Keratinocyte (primary cell): ENCODE results near the gene KIF25. TPM values are rescaled to one million over a fixed set of nuclear protein-coding genes. Genes with fewer than 3 reads are reported as not detected.

Experiments used
- DNase-seq: peaks from one replicate; pipeline ENCODE4 v3.0.0-alpha.2; 2011; ENCODE audit warnings: low read depth, missing footprints, low spot score
- FAIRE-seq: peaks from 2 replicates; lab custom pipeline; 2011; peaks lifted over from hg19 to GRCh38; lab: Jason Lieb, UNC
- H2AFZ ChIP-seq: 2 replicates; pipeline ENCODE4 v1.6.0; 2012; ENCODE audit warnings: low read length, control low read depth, inconsistent platforms; ENCODE audit not compliant: control insufficient read depth
- H3K27ac ChIP-seq: 2 replicates; pipeline ENCODE4 v1.5.1; 2011; ENCODE audit warnings: low read length; ENCODE audit not compliant: control insufficient read depth, insufficient read depth
- H3K27me3 ChIP-seq: 3 replicates; pipeline ENCODE4 v1.6.0; 2011; ENCODE audit warnings: low read length; ENCODE audit not compliant: control insufficient read depth, insufficient read depth; ENCODE audit errors: extremely low read depth
- H3K36me3 ChIP-seq, 2 experiments: 2 replicates in 1 of 2; 3 replicates in 1 of 2; pipeline ENCODE4 v1.5.1; 2011; ENCODE audit warnings: low read length in 2 of 2, mild to moderate bottlenecking in 1 of 2; ENCODE audit not compliant: control insufficient read depth in 2 of 2, insufficient read depth in 2 of 2; ENCODE audit errors: extremely low read depth in 1 of 2
- H3K4me1 ChIP-seq: 3 replicates; pipeline ENCODE4 v1.5.1; 2011; ENCODE audit warnings: low read length; ENCODE audit not compliant: control insufficient read depth, insufficient read depth; ENCODE audit errors: extremely low read depth
- H3K4me2 ChIP-seq: 3 replicates; pipeline ENCODE4 v1.6.0; 2011; ENCODE audit warnings: low read depth, low read length; ENCODE audit not compliant: control insufficient read depth, insufficient read depth; ENCODE audit errors: extremely low read depth
- H3K4me3 ChIP-seq, 3 experiments: fragments of 200-600 bp in 1 of 3; sonication (generic) in 1 of 3; 2 replicates in 2 of 3; 3 replicates in 1 of 3; pipeline ENCODE4 v1.5.1; 2011 to 2016; ENCODE audit warnings: low read length in 3 of 3, mild to moderate bottlenecking in 3 of 3, control low read depth in 2 of 3, inconsistent platforms in 1 of 3, low read depth in 1 of 3, mixed read lengths in 1 of 3, mixed run types in 1 of 3, moderate library complexity in 1 of 3; ENCODE audit not compliant: control insufficient read depth in 2 of 3, insufficient read depth in 2 of 3; ENCODE audit errors: extremely low read depth in 1 of 3
- H3K79me2 ChIP-seq: 2 replicates; pipeline ENCODE4 v1.6.0; 2012; ENCODE audit warnings: low read length; ENCODE audit not compliant: control insufficient read depth, insufficient read depth
- H3K9ac ChIP-seq: 3 replicates; pipeline ENCODE4 v1.6.0; 2011; ENCODE audit warnings: low read length; ENCODE audit not compliant: control insufficient read depth, insufficient read depth; ENCODE audit errors: extremely low read depth
- H3K9me1 ChIP-seq: 3 replicates; pipeline ENCODE4 v1.6.0; 2011; ENCODE audit warnings: low read length; ENCODE audit not compliant: control insufficient read depth, insufficient read depth; ENCODE audit errors: extremely low read depth
- H3K9me3 ChIP-seq: 2 replicates; pipeline ENCODE4 v1.5.1; 2012; ENCODE audit warnings: low read depth, low read length; ENCODE audit not compliant: control insufficient read depth
- H4K20me1 ChIP-seq: 3 replicates; pipeline ENCODE4 v1.6.0; 2011; ENCODE audit warnings: low read length; ENCODE audit not compliant: control insufficient read depth, insufficient read depth; ENCODE audit errors: extremely low read depth
- EZH2 ChIP-seq: IDR thresholded peaks from one replicate; pipeline ENCODE4 v1.6.1; 2012; ENCODE audit warnings: inconsistent platforms, mild to moderate bottlenecking, low read length, moderate library complexity
- dilution Hi-C: fragments of 300-500 bp; cut with MboI; formaldehyde crosslinking; loops from one replicate; pipeline ENCODE4 v1.7.0; 2020; ENCODE audit warnings: low sequenced_read_pairs; ENCODE audit not compliant: extremely low pct_ligation_motif_present
- polyA plus RNA-seq, 5 experiments: library from polyadenylated mRNA; depleted of rRNA in 3 of 5; stranded (reverse) in 3 of 5; stranded (forward) in 1 of 5; unstranded in 1 of 5; fragments of >200 nt; gene quantifications; 1 replicate in 1 of 5; 2 replicates in 3 of 5; 3 replicates in 1 of 5; pipeline versions ENCODE4 v1.2.1 to v1.2.3, GENCODE V29; 2011 to 2012; ENCODE audit warnings: missing spikeins in 2 of 5, low read depth in 1 of 5, low replicate concordance in 1 of 5
- TF ChIP-seq, protein P1 (sequence below), 3 experiments: IDR thresholded peaks in 1 of 3; conservative IDR thresholded peaks in 1 of 3; optimal IDR thresholded peaks in 1 of 3; 2 replicates in 2 of 3; 3 replicates in 1 of 3; pipeline versions ENCODE3 to v1.5.1; 2011; ENCODE audit warnings: low read length in 3 of 3, mild to moderate bottlenecking in 3 of 3, moderate library complexity in 2 of 3, control low read depth in 1 of 3, inconsistent platforms in 1 of 3; ENCODE audit not compliant: insufficient read depth in 2 of 3; ENCODE audit errors: extremely low read depth in 1 of 3

Gene KIF25
- polyA plus RNA-seq, 1 donor (not counting 4 experiments of a cell fraction or from before 2014, with no cell fraction given), result not detected

DNA sequence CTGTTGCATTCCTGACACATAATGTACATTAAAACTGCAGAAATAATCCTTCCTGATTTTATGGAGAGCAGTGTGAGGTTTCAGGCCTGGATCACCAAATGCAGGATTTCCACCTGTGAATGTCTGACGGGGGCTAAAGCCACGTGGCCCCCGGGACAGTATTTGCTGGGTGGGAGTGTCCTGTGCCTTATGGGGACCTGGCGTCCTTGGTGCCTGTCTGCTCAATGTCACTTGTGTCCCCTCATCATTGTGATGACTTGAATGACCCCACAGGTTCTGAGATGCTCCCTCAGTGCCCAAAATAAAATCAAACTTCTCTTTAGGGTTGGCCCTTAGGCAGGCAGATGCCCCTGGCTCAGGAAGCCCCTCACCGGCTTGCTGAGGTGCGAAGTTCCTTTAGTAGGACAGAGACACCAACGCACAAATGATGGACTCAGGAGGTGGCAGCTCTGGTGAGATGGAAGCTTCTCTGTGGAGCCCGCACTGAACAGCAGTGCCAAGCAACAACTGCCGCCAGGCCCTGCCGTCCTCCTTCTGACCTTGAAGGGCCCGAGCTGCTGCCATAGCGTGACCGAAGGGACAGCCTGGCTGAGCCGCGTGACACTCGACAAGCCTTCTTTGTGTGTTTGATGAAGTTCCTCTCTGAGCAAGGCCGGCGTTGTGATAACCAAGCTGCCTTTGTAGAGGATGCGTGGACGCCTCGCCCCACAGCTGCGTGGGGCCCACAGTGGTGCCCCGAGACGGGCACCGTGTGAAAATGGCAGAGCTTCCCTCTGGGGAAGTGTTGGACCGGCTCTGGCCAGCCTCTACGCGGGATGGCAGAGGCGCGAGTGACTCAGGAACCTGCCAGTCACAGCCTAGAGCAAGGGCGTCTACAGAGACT is 50.6 kb downstream of the KIF25 start:
- Histone ChIP-seq H3K36me3 (no peaks in the 10 kb centered on the region), H3K9me3 (no peaks in the 10 kb centered on the region), H3K27ac (no peak overlapping the region), H4K20me1 (no peaks in the 10 kb centered on the region), H3K79me2 (no peaks in the 10 kb centered on the region), H2AFZ (no peak overlapping the region), H3K4me1 (no peaks in the 10 kb centered on the region), H3K9me1 (no peaks in the 10 kb centered on the region), H3K4me2 (no peak overlapping the region), H3K27me3 (no peaks in the 10 kb centered on the region), H3K9ac (no peak overlapping the region), H3K4me3 (no peak overlapping the region)
- DNase-seq (no peak), FAIRE-seq (no peak)
- dilution Hi-C loops, result no loop called here
- no peak for TF ChIP-seq EZH2
- TF ChIP-seq, protein P1, sequence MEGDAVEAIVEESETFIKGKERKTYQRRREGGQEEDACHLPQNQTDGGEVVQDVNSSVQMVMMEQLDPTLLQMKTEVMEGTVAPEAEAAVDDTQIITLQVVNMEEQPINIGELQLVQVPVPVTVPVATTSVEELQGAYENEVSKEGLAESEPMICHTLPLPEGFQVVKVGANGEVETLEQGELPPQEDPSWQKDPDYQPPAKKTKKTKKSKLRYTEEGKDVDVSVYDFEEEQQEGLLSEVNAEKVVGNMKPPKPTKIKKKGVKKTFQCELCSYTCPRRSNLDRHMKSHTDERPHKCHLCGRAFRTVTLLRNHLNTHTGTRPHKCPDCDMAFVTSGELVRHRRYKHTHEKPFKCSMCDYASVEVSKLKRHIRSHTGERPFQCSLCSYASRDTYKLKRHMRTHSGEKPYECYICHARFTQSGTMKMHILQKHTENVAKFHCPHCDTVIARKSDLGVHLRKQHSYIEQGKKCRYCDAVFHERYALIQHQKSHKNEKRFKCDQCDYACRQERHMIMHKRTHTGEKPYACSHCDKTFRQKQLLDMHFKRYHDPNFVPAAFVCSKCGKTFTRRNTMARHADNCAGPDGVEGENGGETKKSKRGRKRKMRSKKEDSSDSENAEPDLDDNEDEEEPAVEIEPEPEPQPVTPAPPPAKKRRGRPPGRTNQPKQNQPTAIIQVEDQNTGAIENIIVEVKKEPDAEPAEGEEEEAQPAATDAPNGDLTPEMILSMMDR (optimal IDR thresholded peaks at IDR 0.05 in 1 of 3, IDR thresholded peaks at IDR 0.05 in 1 of 3, conservative IDR thresholded peaks at IDR 0.05 in 1 of 3; ENCODE audit: extremely low read depth in 1 of 3, insufficient read depth in 2 of 3, low read length in 3 of 3), result no peak

DNA sequence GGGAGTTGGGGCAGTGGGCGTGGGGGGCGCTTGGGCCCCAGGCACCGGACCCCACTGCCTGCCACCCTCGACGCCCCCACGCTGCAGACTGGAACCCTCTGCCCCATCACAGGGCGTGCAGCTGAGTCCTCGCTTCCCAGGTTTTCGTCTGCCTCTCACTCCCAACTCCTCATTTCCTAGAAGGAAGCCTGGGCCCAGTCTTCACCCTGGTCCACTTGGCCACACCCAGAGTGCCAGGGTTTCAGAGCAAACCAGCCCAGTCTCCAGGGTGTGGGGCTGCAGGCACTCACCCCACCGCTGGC is 51.2 kb downstream of the KIF25 start:
- H4K20me1 ChIP-seq, result no peaks in the 10 kb centered on the region
- FAIRE-seq, result no peak
- dilution Hi-C loops, result no loop called here

More for the DNA sequence above, 51.2 kb downstream of the KIF25 start:
- Histone ChIP-seq H3K27me3 (no peaks in the 10 kb centered on the region), H2AFZ (no peak overlapping the region), H3K27ac (no peak overlapping the region), H3K4me3 (no peak overlapping the region), H3K36me3 (no peaks in the 10 kb centered on the region), H3K4me2 (no peak overlapping the region), H3K9me3 (no peaks in the 10 kb centered on the region), H3K9ac (no peak overlapping the region), H3K9me1 (no peaks in the 10 kb centered on the region), H3K79me2 (no peaks in the 10 kb centered on the region), H3K4me1 (no peaks in the 10 kb centered on the region)
- no peak for TF ChIP-seq EZH2
- TF ChIP-seq, protein P1 (optimal IDR thresholded peaks at IDR 0.05 in 1 of 3, IDR thresholded peaks at IDR 0.05 in 1 of 3, conservative IDR thresholded peaks at IDR 0.05 in 1 of 3; ENCODE audit: extremely low read depth in 1 of 3, insufficient read depth in 2 of 3, low read length in 3 of 3), result no peak
- no peak for DNase-seq
